Right lobe of liver (tissue), 6 donors: Measurements from ENCODE around the gene NCK2. TPM values are rescaled to one million over a fixed set of nuclear protein-coding genes. Genes with fewer than 3 reads are reported as not detected.
"Not testable (repeated sequence)": the region's sequence is repeated elsewhere in the genome, so short reads cannot be mapped to it uniquely, and the experiment has no call there.

ENCODE experiments used
- ATAC-seq, 4 donors: fragments of 200-7000 bp; cut with Tn5 transposase; one replicate each; pipeline ENCODE4 v1.9.1; 2020; ENCODE audit warnings: mild to moderate bottlenecking in 4 of 4, moderate library complexity in 4 of 4
- DNase-seq, 3 donors: peaks; one replicate each; pipeline ENCODE4 v3.0.0-alpha.2; 2020
- H3K27ac ChIP-seq, 3 donors: fragments of 200-600 bp; one replicate each; pipeline ENCODE4 v1.8.0; 2022
- H3K27me3 ChIP-seq, 2 donors: fragments of 200-600 bp; one replicate each; pipeline ENCODE4 v1.8.0; 2022
- H3K36me3 ChIP-seq, 4 donors: fragments of 200-600 bp; sonication (generic) in 1 of 4; one replicate each; pipeline versions ENCODE4 v1.5.1 to v1.8.0; 2017 to 2022; ENCODE audit warnings: control low read depth in 1 of 4
- H3K4me1 ChIP-seq, 4 donors: fragments of 200-600 bp; sonication (generic) in 1 of 4; one replicate each; pipeline versions ENCODE4 v1.5.1 to v1.8.0; 2017 to 2022; ENCODE audit warnings: control low read depth in 1 of 4
- H3K4me3 ChIP-seq, 3 donors: fragments of 200-600 bp; one replicate each; pipeline ENCODE4 v1.8.0; 2022
- H3K9me3 ChIP-seq, 4 donors: fragments of 200-600 bp; sonication (generic) in 1 of 4; one replicate each; pipeline versions ENCODE4 v1.5.1 to v1.8.0; 2017 to 2022; ENCODE audit warnings: control low read depth in 1 of 4
- CTCF ChIP-seq, 4 donors: fragments of 200-600 bp in 3 of 4; fragments of 450-650 bp in 1 of 4; IDR thresholded peaks; one replicate each; pipeline versions ENCODE4 v1.5.1 to v1.8.0; 2016 to 2022; ENCODE audit warnings: antibody characterized with exemption in 4 of 4, mild to moderate bottlenecking in 2 of 4
- POLR2A ChIP-seq: fragments of 450-650 bp; IDR thresholded peaks from one replicate; pipeline ENCODE4 v1.6.1; 2017; ENCODE audit warnings: antibody characterized with exemption, mild to moderate bottlenecking
- WGBS: methylation state at CpG from one replicate; pipeline ENCODE4 v1.1.6; 2018; ENCODE audit warnings: low coverage, low lambda C conversion rate; ENCODE audit not compliant: insufficient coverage; ENCODE audit errors: missing lambda C conversion rate; 5-methylcytosine and 5-hydroxymethylcytosine counted together
- intact Hi-C, 2 donors: fragments of 100-400 bp; cut with DNase I; formaldehyde crosslinking; loops; one replicate each; pipeline versions ENCODE4 v1.11.2 to v1.14.1; 2022
- total RNA-seq, 6 experiments: library from RNA; depleted of rRNA in 2 of 6; stranded (reverse); fragments of >200 nt in 2 of 6; fragmentation: NEBNext Ultra II Directional in 3 of 6; extraction: Animal tissue kit (Norgen Biotek cat#: 25700) in 3 of 6; gene quantifications; one replicate each; pipeline versions ENCODE4 v1.1.0 to v1.2.4, GENCODE V29; 2016 to 2023
- donor health status: DM: no; HTN: yes; CAD: no.
- donor health status: DM: no; HTN: no; CAD: no.
- donor health status: DM: no; HTN: no; CAD: no.
- donor health status: DM: no; HTN: yes; CAD: no.
- donor health status: DM: no; HTN: yes; CAD: no.

The NCK2 gene
- total RNA-seq, 6 experiments from 2014 or later = 4.8 to 11.7 (median 7.1) TPM

GRCh38 chr2:105768176-105768575 is 23.5 kb downstream of the NCK2 start:
- Histone ChIP-seq H3K27ac (no peak overlapping the region), H3K27me3 (no peaks in the 10 kb centered on the region), H3K4me3 (no peak overlapping the region), H3K4me1 (no peaks in the 10 kb centered on the region), H3K9me3 (no peaks in the 10 kb centered on the region), H3K36me3 (no peaks in the 10 kb centered on the region)
- DNase-seq (no peak), ATAC-seq (no peak)
- TF ChIP-seq POLR2A (no peak), CTCF (IDR thresholded peaks at IDR 0.05) (no peak)
- WGBS = 87% methylated on average over 6 of the region's 6 CpGs
- intact Hi-C loops = no loop called here

GRCh38 chr2:105768961-105769452 is 24.3 kb downstream of the NCK2 start:
- no peaks in the 10 kb centered on the region for H3K4me1 ChIP-seq
- H3K27ac ChIP-seq = no peak overlapping the region
- H3K4me3 ChIP-seq = no peak overlapping the region
- H3K36me3 ChIP-seq = no peaks in the 10 kb centered on the region
- no peak for DNase-seq
- no peaks in the 10 kb centered on the region for H3K9me3 ChIP-seq
- intact Hi-C loops = no loop called here
- H3K27me3 ChIP-seq = no peaks in the 10 kb centered on the region
- no peak for TF ChIP-seq POLR2A
- TF ChIP-seq CTCF (IDR thresholded peaks at IDR 0.05) = no peak
- no peak for ATAC-seq
- WGBS = 73% methylated on average over 6 of the region's 6 CpGs

- intact Hi-C loops = no loop called here
- WGBS = 88% methylated on average over 7 of the region's 9 CpGs
- Histone ChIP-seq H3K4me1 (no peaks in the 10 kb centered on the region), H3K36me3 (no peaks in the 10 kb centered on the region), H3K27ac (no peak overlapping the region), H3K4me3 (no peak overlapping the region), H3K9me3 (no peaks in the 10 kb centered on the region), H3K27me3 (no peaks in the 10 kb centered on the region)
- ATAC-seq (no peak), DNase-seq (no peak)
- TF ChIP-seq POLR2A = no peak
- no peak for TF ChIP-seq CTCF (IDR thresholded peaks at IDR 0.05)
Measured at GRCh38 chr2:105769504-105769903, 24.8 kb downstream of the NCK2 start.

- H3K36me3 ChIP-seq = no peaks in the 10 kb centered on the region
- no peaks in the 10 kb centered on the region for H3K9me3 ChIP-seq
- H3K4me3 ChIP-seq = no peak overlapping the region
- no peaks in the 10 kb centered on the region for H3K4me1 ChIP-seq
- H3K27me3 ChIP-seq = no peaks in the 10 kb centered on the region
- intact Hi-C loops = no loop called here
- TF ChIP-seq CTCF (IDR thresholded peaks at IDR 0.05) = no peak
- TF ChIP-seq POLR2A = no peak
- ATAC-seq (no peak), DNase-seq (no peak)
- WGBS = 67% methylated on average over 1 of the region's 1 CpG
- H3K27ac ChIP-seq = no peak overlapping the region
Measured at GRCh38 chr2:105770149-105770548, 25.4 kb downstream of the NCK2 start.

GRCh38 chr2:105771291-105771690 is 26.6 kb downstream of the NCK2 start:
- H3K27ac ChIP-seq, H3K36me3 ChIP-seq, H3K4me3 ChIP-seq, H3K9me3 ChIP-seq, DNase-seq, H3K27me3 ChIP-seq, H3K4me1 ChIP-seq, intact Hi-C loops, ATAC-seq: not testable (repeated sequence)
- 85% methylated on average over 7 of the region's 7 CpGs for WGBS
